ENCODE measurements around the gene SARS2. TPM values are rescaled to one million over a fixed set of nuclear protein-coding genes. Genes with fewer than 3 reads are reported as not detected.

SARS2 gene
- polyA plus RNA-seq, 3 donors = 8.1 to 21.9 (median 8.3) TPM

GRCh38 chr19:38904581-38905539 lies 25.7 kb downstream of the SARS2 start:
- Mint-ChIP-seq H3K27me3 (ENCODE audit: low read depth in 3 of 3) (no peaks in the 10 kb centered on the region), H3K4me1 (peaks cover 12% of the 10 kb centered on the region), H3K27ac (peak overlapping the region in 2 of 7 donors; percentile 7 to 11), H3K36me3 (peaks cover 43 to 58% of the 10 kb centered on the region in 2 donors), H3K4me3 (no peak overlapping the region), H3K9me3 (peaks cover 0 to 5% (median 0%) of the 10 kb centered on the region in 7 donors)
- DNase-seq = no peak
- Histone ChIP-seq H3K9ac (ENCODE audit: insufficient read depth, low read length, poor library complexity, severe bottlenecking) (no peak overlapping the region), H4K20me1 (ENCODE audit: insufficient read depth, low read length) (no peaks in the 10 kb centered on the region), H3K4me2 (replicated peaks; ENCODE audit: extremely low read depth, low read length, poor library complexity, severe bottlenecking) (no peak overlapping the region), H3K36me3 (replicated peaks in 1 of 2; ENCODE audit: control insufficient read depth in 1 of 2, insufficient read depth in 2 of 2, low read length in 2 of 2) (peaks cover 42 to 45% of the 10 kb centered on the region in 2 donors), H3K9me3 (replicated peaks in 1 of 2; ENCODE audit: control insufficient read depth in 1 of 2, insufficient read depth in 1 of 2, low read length in 2 of 2) (no peaks in the 10 kb centered on the region), H3K4me1 (ENCODE audit: control insufficient read depth in 1 of 2, insufficient read depth in 2 of 2, low read length in 2 of 2) (peaks cover 10 to 17% of the 10 kb centered on the region in 2 donors), H3K79me2 (ENCODE audit: insufficient read depth, low read length) (peaks cover 31% of the 10 kb centered on the region), H3K4me3 (replicated peaks in 1 of 3; ENCODE audit: low read depth in 2 of 3, low read length in 3 of 3) (no peak overlapping the region), H3K27ac (ENCODE audit: low read depth in 1 of 2, low read length in 2 of 2) (peak overlapping the region in 1 of 2 donors; percentile 14), H2AFZ (ENCODE audit: insufficient read depth, low read depth, low read length, poor library complexity, severe bottlenecking) (no peak overlapping the region), H3K27me3 (ENCODE audit: control insufficient read depth in 2 of 2, insufficient read depth in 2 of 2, low read length in 2 of 2) (no peaks in the 10 kb centered on the region)
- intact Hi-C loops (cut with micrococcal nuclease) = no loop called here
- TF ChIP-seq CTCF (IDR thresholded peaks at IDR 0.05) = no peak
- 95% methylated on average over 23 of the region's 35 CpGs for WGBS (ENCODE audit: insufficient coverage)

GRCh38 chr19:38901683-38902082 lies 28.9 kb downstream of the SARS2 start:
- Histone ChIP-seq H3K4me2 (replicated peaks; ENCODE audit: extremely low read depth, low read length, poor library complexity, severe bottlenecking) (no peak overlapping the region), H4K20me1 (ENCODE audit: insufficient read depth, low read length) (no peaks in the 10 kb centered on the region), H3K4me3 (replicated peaks in 1 of 3; ENCODE audit: low read depth in 2 of 3, low read length in 3 of 3) (no peak overlapping the region), H2AFZ (ENCODE audit: insufficient read depth, low read depth, low read length, poor library complexity, severe bottlenecking) (no peak overlapping the region), H3K27ac (ENCODE audit: low read depth in 1 of 2, low read length in 2 of 2) (no peak overlapping the region), H3K9me3 (replicated peaks in 1 of 2; ENCODE audit: control insufficient read depth in 1 of 2, insufficient read depth in 1 of 2, low read length in 2 of 2) (no peaks in the 10 kb centered on the region), H3K27me3 (ENCODE audit: control insufficient read depth in 2 of 2, insufficient read depth in 2 of 2, low read length in 2 of 2) (no peaks in the 10 kb centered on the region), H3K4me1 (ENCODE audit: control insufficient read depth in 1 of 2, insufficient read depth in 2 of 2, low read length in 2 of 2) (peaks cover 18 to 28% of the 10 kb centered on the region in 2 donors), H3K36me3 (replicated peaks in 1 of 2; ENCODE audit: control insufficient read depth in 1 of 2, insufficient read depth in 2 of 2, low read length in 2 of 2) (peaks cover 22% of the 10 kb centered on the region in 2 donors), H3K79me2 (ENCODE audit: insufficient read depth, low read length) (peaks cover 46% of the 10 kb centered on the region), H3K9ac (ENCODE audit: insufficient read depth, low read length, poor library complexity, severe bottlenecking) (no peak overlapping the region)
- 100% methylated on average over 1 of the region's 1 CpG for WGBS (ENCODE audit: insufficient coverage)
- TF ChIP-seq CTCF (IDR thresholded peaks at IDR 0.05) = no peak
- Mint-ChIP-seq H3K36me3 (peaks cover 29 to 36% of the 10 kb centered on the region in 2 donors), H3K4me3 (no peak overlapping the region), H3K27ac (peak overlapping the region in 2 of 7 donors; percentile 61 to 97), H3K9me3 (peaks cover 0 to 3% (median 0%) of the 10 kb centered on the region in 7 donors), H3K27me3 (ENCODE audit: low read depth in 3 of 3) (peaks cover 0 to 1% (median 0%) of the 10 kb centered on the region in 3 donors), H3K4me1 (peaks cover 30% of the 10 kb centered on the region)
- intact Hi-C loops (cut with micrococcal nuclease) = no loop called here
- no peak for DNase-seq
